ENCODE measurements around the gene MAPK1.

- TF ChIP-seq POLR2A (IDR thresholded peaks at IDR 0.05): no peak
- no peak for TF ChIP-seq CTCF (IDR thresholded peaks at IDR 0.05)
Measured at GRCh38 chr22:21755851-21756284, 111.6 kb downstream of the MAPK1 start.

All from uterus (tissue), 2 donors.